IMR-90 (cell line): Measurements from ENCODE around the gene OR13C8. TPM values are rescaled to one million over a fixed set of nuclear protein-coding genes. Genes with fewer than 3 reads are reported as not detected.

Source experiments
- ATAC-seq: fragments of 200-7000 bp; cut with Tn5 transposase; 2 replicates; pipeline ENCODE4 v1.9.1; 2020; ENCODE audit warnings: low read depth, mild to moderate bottlenecking, moderate library complexity
- BruUV-seq: library from RNA; stranded (reverse); fragments of 400-500 nt; replicated peaks from 2 replicates; lab custom pipeline; 2021; lab: Mats Ljungman, UMichigan
- CTCF ChIA-PET: fragments of 300-600 bp; formaldehyde crosslinking; extraction: SDS; loops from one replicate; lab custom pipeline; 2021; ENCODE audit warnings: antibody characterized with exemption; lab: Yijun Ruan, JAX
- POLR2A ChIA-PET: fragments of 300-600 bp; sonication (Branson Sonifier 250); formaldehyde crosslinking; loops from one replicate; lab custom pipeline; 2022; ENCODE audit warnings: antibody characterized with exemption; ENCODE audit not compliant: unreplicated experiment; lab: Charles Lee
- DNase-seq: peaks from one replicate; pipeline ENCODE4 v3.0.0; 2013
- H2AFZ ChIP-seq: replicated peaks from 2 replicates; pipeline ENCODE3; 2013; ENCODE audit warnings: low read length, mild to moderate bottlenecking; ENCODE audit not compliant: poor library complexity
- H2AK5ac ChIP-seq: 2 replicates; pipeline ENCODE4 v1.6.1; 2013; ENCODE audit warnings: low read depth, low read length, inconsistent platforms
- H2AK9ac ChIP-seq: replicated peaks from 2 replicates; pipeline ENCODE3; 2013; ENCODE audit warnings: mild to moderate bottlenecking, low read depth, low read length, moderate library complexity; ENCODE audit not compliant: poor library complexity
- H2BK120ac ChIP-seq: 2 replicates; pipeline ENCODE4 v1.6.1; 2013; ENCODE audit warnings: low read depth, low read length, inconsistent platforms
- H2BK15ac ChIP-seq: 3 replicates; pipeline ENCODE4 v1.6.1; 2013; ENCODE audit warnings: low read depth, low read length, inconsistent platforms
- H2BK20ac ChIP-seq: 2 replicates; pipeline ENCODE4 v1.6.1; 2013; ENCODE audit warnings: low read depth, mild to moderate bottlenecking, inconsistent platforms, low read length, moderate library complexity
- H2BK5ac ChIP-seq: 2 replicates; pipeline ENCODE4 v1.6.1; 2013; ENCODE audit warnings: mild to moderate bottlenecking, low read depth, low read length, inconsistent platforms; ENCODE audit not compliant: poor library complexity, severe bottlenecking
- H3K14ac ChIP-seq: replicated peaks from 2 replicates; pipeline ENCODE4 v1.6.1; 2013; ENCODE audit warnings: low read depth, low read length, inconsistent platforms
- H3K18ac ChIP-seq: 2 replicates; pipeline ENCODE4 v1.6.1; 2013; ENCODE audit warnings: low read depth, low read length, control low read depth
- H3K23ac ChIP-seq: 2 replicates; pipeline ENCODE4 v1.6.1; 2013; ENCODE audit warnings: low read depth, low read length, inconsistent platforms
- H3K27ac ChIP-seq: 2 replicates; pipeline ENCODE4 v1.5.1; 2013; ENCODE audit warnings: mild to moderate bottlenecking, control low read depth, low read length; ENCODE audit not compliant: insufficient read depth
- H3K27me3 ChIP-seq: 2 replicates; pipeline ENCODE4 v1.6.1; 2013; ENCODE audit warnings: low read length; ENCODE audit not compliant: control insufficient read depth, insufficient read depth
- H3K36me3 ChIP-seq: 2 replicates; pipeline ENCODE4 v1.6.1; 2013; ENCODE audit warnings: low read length, mixed read lengths; ENCODE audit not compliant: control insufficient read depth, insufficient read depth
- H3K4ac ChIP-seq: 2 replicates; pipeline ENCODE4 v1.6.1; 2013; ENCODE audit warnings: low read depth, low read length, inconsistent platforms
- H3K4me1 ChIP-seq: 2 replicates; pipeline ENCODE4 v1.6.1; 2013; ENCODE audit warnings: low read length, mixed read lengths; ENCODE audit not compliant: control insufficient read depth, insufficient read depth
- H3K4me2 ChIP-seq: 2 replicates; pipeline ENCODE4 v1.6.1; 2013; ENCODE audit warnings: low read depth, mild to moderate bottlenecking, control low read depth, low read length, moderate library complexity
- H3K4me3 ChIP-seq: 2 replicates; pipeline ENCODE4 v1.5.1; 2013; ENCODE audit warnings: low read depth, mild to moderate bottlenecking, control low read depth, low read length, moderate library complexity; ENCODE audit not compliant: insufficient read depth
- H3K56ac ChIP-seq: 2 replicates; pipeline ENCODE4 v1.6.1; 2013; ENCODE audit warnings: low read length, inconsistent platforms; ENCODE audit not compliant: insufficient read depth; ENCODE audit errors: extremely low read depth
- H3K79me1 ChIP-seq, 2 experiments: 2 replicates each; pipeline ENCODE4 v1.6.1; 2013; ENCODE audit warnings: low read length in 2 of 2, inconsistent platforms in 1 of 2, low read depth in 1 of 2
- H3K9ac ChIP-seq: 2 replicates; pipeline ENCODE4 v1.6.1; 2013; ENCODE audit warnings: low read depth, low read length, control low read depth
- H3K9me1 ChIP-seq: 2 replicates; pipeline ENCODE4 v1.6.1; 2013; ENCODE audit warnings: low read length, inconsistent platforms; ENCODE audit not compliant: insufficient read depth
- H3K9me3 ChIP-seq: 2 replicates; pipeline ENCODE4 v1.6.1; 2013; ENCODE audit warnings: low read length; ENCODE audit not compliant: control insufficient read depth, insufficient read depth
- H4K20me1 ChIP-seq: 2 replicates; pipeline ENCODE4 v1.6.1; 2013; ENCODE audit warnings: low read length, inconsistent platforms; ENCODE audit not compliant: insufficient read depth
- H4K5ac ChIP-seq: 2 replicates; pipeline ENCODE4 v1.6.1; 2013; ENCODE audit warnings: mild to moderate bottlenecking, low read depth, low read length, control low read depth
- H4K8ac ChIP-seq, 2 experiments: 2 replicates each; pipeline ENCODE4 v1.6.1; 2013; ENCODE audit warnings: low read depth in 2 of 2, low read length in 2 of 2, control low read depth in 1 of 2, inconsistent platforms in 1 of 2
- H4K91ac ChIP-seq: 2 replicates; pipeline ENCODE4 v1.6.1; 2013; ENCODE audit warnings: low read depth, low read length, inconsistent platforms; ENCODE audit not compliant: insufficient read depth
- BHLHE40 ChIP-seq: fragments of 150-350 bp; IDR thresholded peaks from 2 replicates; pipeline ENCODE4 v1.6.1; 2016; ENCODE audit warnings: mild to moderate bottlenecking, low read depth, low read length
- dilution Hi-C: fragments of 300-500 bp; cut with HindIII; formaldehyde crosslinking; loops from one replicate; pipeline ENCODE4 v1.14.3; 2018; ENCODE audit warnings: low sequenced_read_pairs; ENCODE audit not compliant: unreplicated experiment
- in situ Hi-C: fragments of 300-500 bp; cut with MboI; formaldehyde crosslinking; loops from 3 replicates; pipeline ENCODE4 v1.14.3; 2019; ENCODE audit warnings: low sequenced_read_pairs, inconsistent platforms, mixed read lengths
- intact Hi-C: fragments of 100-400 bp; cut with micrococcal nuclease; formaldehyde crosslinking; loops from 2 replicates; pipeline ENCODE4 v1.10.0; 2022
- polyA plus RNA-seq, 3 experiments: library from polyadenylated mRNA; depleted of rRNA; stranded (reverse); fragments of >200 nt; gene quantifications; 2 replicates each; pipeline ENCODE4 v1.2.3, GENCODE V29; 2012; ENCODE audit warnings: low replicate concordance in 1 of 3
- total RNA-seq: library from RNA; depleted of rRNA; stranded (reverse); fragments of >200 nt; gene quantifications from 2 replicates; pipeline ENCODE4 v1.2.3, GENCODE V29; 2012

Gene OR13C8
- total and polyA plus RNA-seq, 2 of the 4 experiments (the other 2 are of a cell fraction) = not detected

DNA sequence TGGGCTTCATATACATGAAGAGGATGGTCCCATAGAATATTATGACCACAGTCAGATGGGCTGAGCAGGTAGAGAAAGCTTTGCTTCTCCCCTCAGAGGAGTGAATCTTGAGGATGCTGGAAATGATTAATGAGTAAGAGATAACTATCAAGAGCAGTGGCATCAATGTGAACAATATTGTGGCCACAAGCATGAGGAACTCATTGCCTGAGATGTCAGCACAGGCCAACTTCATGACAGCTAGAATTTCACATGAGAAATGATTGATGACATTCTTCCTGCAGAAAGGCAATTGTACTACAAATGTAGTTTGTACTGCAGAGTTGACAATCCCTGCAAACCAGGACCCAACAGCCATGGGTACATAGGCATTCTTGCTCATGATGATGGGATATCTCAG is 48.5 kb downstream of the OR13C8 start:
- no peaks in the 10 kb centered on the region for H4K20me1 ChIP-seq
- H3K4me2 ChIP-seq = no peak overlapping the region
- no peak overlapping the region for H3K4me3 ChIP-seq
- H3K18ac ChIP-seq = no peak overlapping the region
- H2AFZ ChIP-seq = no peak overlapping the region
- no peak overlapping the region for H3K14ac ChIP-seq
- DNase-seq (no peak), ATAC-seq (no peak)
- TF ChIP-seq BHLHE40 = no peak
- H3K27ac ChIP-seq = no peak overlapping the region
- H3K56ac ChIP-seq = no peak overlapping the region
- intact Hi-C loops (no loop called here), in situ Hi-C loops (no loop called here), dilution Hi-C loops (no loop called here)
- no peak overlapping the region for H2BK5ac ChIP-seq
- no peaks in the 10 kb centered on the region for H3K9me3 ChIP-seq
- no peak overlapping the region for H3K23ac ChIP-seq
- no peaks in the 10 kb centered on the region for H3K36me3 ChIP-seq
- H2BK120ac ChIP-seq = no peak overlapping the region
- H4K91ac ChIP-seq = no peak overlapping the region
- CTCF ChIA-PET = no interaction called here
- no peaks in the 10 kb centered on the region for H3K79me1 ChIP-seq
- no peaks in the 10 kb centered on the region for H3K27me3 ChIP-seq
- H2BK15ac ChIP-seq = no peak overlapping the region
- no peak overlapping the region for H2AK9ac ChIP-seq
- no TSS peak for BruUV-seq
- no peak overlapping the region for H2AK5ac ChIP-seq
- no peak overlapping the region for H4K5ac ChIP-seq
- no peak overlapping the region for H4K8ac ChIP-seq
- H3K4me1 ChIP-seq = no peaks in the 10 kb centered on the region
- no peak overlapping the region for H3K9ac ChIP-seq
- no peak overlapping the region for H2BK20ac ChIP-seq
- H3K9me1 ChIP-seq = no peaks in the 10 kb centered on the region
- H3K4ac ChIP-seq = no peak overlapping the region
- POLR2A ChIA-PET = no interaction called here
